Measurements from ENCODE around the gene SGO2. TPM values are rescaled to one million over a fixed set of nuclear protein-coding genes. Genes with fewer than 3 reads are reported as not detected.
A peak's percentile ranks its signal among the peaks of the same experiment; 100 is the strongest.

Gene SGO2
- total and polyA plus RNA-seq, 3 donors from 2014 or later = 11.9 to 46.0 (median 25.1) TPM

GRCh38 chr2:200616193-200616592 lies 90.2 kb downstream of the SGO2 start:
- Histone ChIP-seq H3K4me3 (no peak overlapping the region), H3K27me3 (no peaks in the 10 kb centered on the region), H3K4me1 (no peaks in the 10 kb centered on the region), H3K27ac (no peak overlapping the region), H3K9me3 (no peaks in the 10 kb centered on the region), H3K36me3 (ENCODE audit: low read depth, missing control alignments) (no peaks in the 10 kb centered on the region)
- TF ChIP-seq POLR2A (IDR thresholded peaks at IDR 0.05) (no peak), CTCF (IDR thresholded peaks at IDR 0.05) (no peak)
- intact Hi-C loops (cut with DNase I; ENCODE audit: low total_unique reads) = no loop called here
- 74 to 79% methylated on average over 5 of the region's 5 CpGs for WGBS, 2 donors
- peak; percentile 43 for DNase-seq

- no peaks in the 10 kb centered on the region for H3K36me3 ChIP-seq (ENCODE audit: low read depth, missing control alignments)
- 73 to 77% methylated on average over 4 of the region's 4 CpGs for WGBS, 2 donors
- TF ChIP-seq CTCF (IDR thresholded peaks at IDR 0.05) (no peak), POLR2A (IDR thresholded peaks at IDR 0.05) (no peak)
- H3K9me3 ChIP-seq = no peaks in the 10 kb centered on the region
- H3K27me3 ChIP-seq = no peaks in the 10 kb centered on the region
- intact Hi-C loops (cut with DNase I; ENCODE audit: low total_unique reads) = no loop called here
- H3K4me1 ChIP-seq = no peaks in the 10 kb centered on the region
- DNase-seq = no peak
- H3K4me3 ChIP-seq = no peak overlapping the region
- no peak overlapping the region for H3K27ac ChIP-seq
Measured at GRCh38 chr2:200616656-200617055, 90.6 kb downstream of the SGO2 start.

DNA sequence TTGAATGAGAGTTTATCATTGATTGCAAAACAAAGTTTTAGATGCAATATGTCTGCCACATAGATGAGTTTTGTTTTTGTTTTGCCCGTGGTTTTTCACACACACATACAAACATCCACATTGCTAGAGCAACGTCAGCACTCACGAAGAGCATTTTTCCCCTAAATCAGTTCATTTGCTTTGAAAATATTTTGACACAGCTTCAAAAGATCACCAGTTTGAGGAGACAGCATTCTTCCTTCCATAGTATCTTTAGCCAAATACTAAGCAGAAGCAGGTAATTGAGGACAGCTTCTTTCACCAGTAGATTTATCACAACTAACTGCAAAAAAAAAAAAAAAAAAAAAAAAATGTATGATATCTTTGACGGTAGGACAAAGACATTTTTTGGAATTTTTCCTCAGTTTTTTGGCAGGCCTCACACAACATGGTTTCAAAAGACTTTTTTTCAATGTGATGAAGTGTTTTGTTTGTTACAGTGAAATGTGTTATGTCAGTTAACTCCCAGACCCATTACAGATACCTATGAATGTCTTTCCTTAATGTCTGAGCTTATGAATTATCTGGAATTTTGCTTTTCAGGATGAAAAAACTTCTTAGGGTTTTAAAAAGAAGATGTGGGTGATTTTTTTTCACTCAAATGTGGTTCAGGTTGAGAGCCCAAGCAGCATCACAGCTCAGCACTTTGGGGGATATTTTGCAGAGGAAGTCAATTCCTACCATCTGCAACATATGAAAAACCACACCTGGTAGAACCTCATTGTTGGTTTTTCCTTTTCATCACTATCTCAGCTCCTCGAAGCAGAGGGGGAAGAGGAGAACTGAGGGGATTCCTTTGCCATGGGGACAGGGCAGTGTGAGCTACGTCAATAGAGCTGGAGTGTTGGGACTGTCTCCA lies 91.4 kb downstream of the SGO2 start:
- H3K4me1 ChIP-seq = peaks cover under 1% of the 10 kb centered on the region
- TF ChIP-seq POLR2A (IDR thresholded peaks at IDR 0.05) = no peak
- no peak for TF ChIP-seq CTCF (IDR thresholded peaks at IDR 0.05)
- no peaks in the 10 kb centered on the region for H3K27me3 ChIP-seq
- intact Hi-C loops (cut with DNase I; ENCODE audit: low total_unique reads) = no loop called here
- no peak overlapping the region for H3K4me3 ChIP-seq
- no peaks in the 10 kb centered on the region for H3K36me3 ChIP-seq (ENCODE audit: low read depth, missing control alignments)
- 55 to 64% methylated on average over 6 of the region's 6 CpGs for WGBS, 2 donors
- no peaks in the 10 kb centered on the region for H3K9me3 ChIP-seq
- no peak overlapping the region for H3K27ac ChIP-seq
- no peak for DNase-seq

GRCh38 chr2:200618054-200618419 lies 92.0 kb downstream of the SGO2 start:
- 42 to 53% methylated on average over 3 of the region's 3 CpGs for WGBS, 2 donors
- peaks cover 4% of the 10 kb centered on the region for H3K4me1 ChIP-seq

More at GRCh38 chr2:200618054-200618419, 92.0 kb downstream of the SGO2 start:
- no peak overlapping the region for H3K4me3 ChIP-seq
- H3K27ac ChIP-seq = no peak overlapping the region
- no peaks in the 10 kb centered on the region for H3K36me3 ChIP-seq (ENCODE audit: low read depth, missing control alignments)
- H3K9me3 ChIP-seq = no peaks in the 10 kb centered on the region
- DNase-seq = no peak
- no peaks in the 10 kb centered on the region for H3K27me3 ChIP-seq
- no peak for TF ChIP-seq CTCF (IDR thresholded peaks at IDR 0.05)
- no peak for TF ChIP-seq POLR2A (IDR thresholded peaks at IDR 0.05)
- intact Hi-C loops (cut with DNase I; ENCODE audit: low total_unique reads) = no loop called here
